GM21515 (cell line): ENCODE measurements around the gene MPL.

Experiments
- ATAC-seq: cut with Tn5 transposase; IDR thresholded peaks from one replicate; pipeline ENCODE4 v1.9.1; 2021; ENCODE audit not compliant: unreplicated experiment

Gene MPL

GRCh38 chr1:43305926-43306687, 31.5 kb upstream of the MPL start:
- ATAC-seq = no peak

GRCh38 chr1:43306688-43307457, 30.7 kb upstream of the MPL start:
- no peak for ATAC-seq

- no peak for ATAC-seq
Measured at GRCh38 chr1:43307458-43308158, 30.0 kb upstream of the MPL start.

- no peak for ATAC-seq
Measured at GRCh38 chr1:43308635-43309404, 28.8 kb upstream of the MPL start.

GRCh38 chr1:43309405-43310025, 28.1 kb upstream of the MPL start:
- ATAC-seq = no peak

- ATAC-seq = no peak
Measured at GRCh38 chr1:43311521-43311920, 26.1 kb upstream of the MPL start.

GRCh38 chr1:43312212-43312623, 25.4 kb upstream of the MPL start:
- no peak for ATAC-seq

GRCh38 chr1:43312663-43313515, 24.7 kb upstream of the MPL start:
- ATAC-seq = no peak

GRCh38 chr1:43313771-43314170, 23.8 kb upstream of the MPL start:
- no peak for ATAC-seq

GRCh38 chr1:43314233-43314632, 23.4 kb upstream of the MPL start:
- no peak for ATAC-seq

- no peak for ATAC-seq
Measured at GRCh38 chr1:43315481-43315880, 22.1 kb upstream of the MPL start.

GRCh38 chr1:43315963-43316737, 21.5 kb upstream of the MPL start:
- no peak for ATAC-seq

- no peak for ATAC-seq
Measured at GRCh38 chr1:43316738-43317520, 20.7 kb upstream of the MPL start.

GRCh38 chr1:43317817-43318471, 19.7 kb upstream of the MPL start:
- no peak for ATAC-seq

- ATAC-seq = no peak
Measured at GRCh38 chr1:43318831-43319230, 18.8 kb upstream of the MPL start.

- ATAC-seq = no peak
Measured at GRCh38 chr1:43319288-43319687, 18.3 kb upstream of the MPL start.

GRCh38 chr1:43319766-43320165, 17.9 kb upstream of the MPL start:
- no peak for ATAC-seq
